HEK293 (cell line): ENCODE measurements around the gene HMGCLL1.
A peak's percentile ranks its signal among the peaks of the same experiment; 100 is the strongest.

ENCODE experiments used
- CTCF ChIA-PET: fragments of 350-600 bp; formaldehyde crosslinking; extraction: SDS; loops from one replicate; lab custom pipeline; 2021; ENCODE audit warnings: antibody characterized with exemption; lab: Yijun Ruan, JAX
- POLR2A ChIA-PET: fragments of 300-600 bp; formaldehyde crosslinking; extraction: SDS; loops from one replicate; lab custom pipeline; 2020; ENCODE audit warnings: antibody characterized with exemption, inconsistent platforms; lab: Yijun Ruan, JAX
- H3K27ac ChIP-seq: fragments of 200-500 bp; sonication (Bioruptor generic); 2 replicates; pipeline ENCODE4 v1.5.1; 2014; ENCODE audit warnings: low read depth, low read length, control low read depth, inconsistent platforms; ENCODE audit errors: extremely low read depth
- H3K36me3 ChIP-seq, 2 experiments: fragments of 200-500 bp in 1 of 2; sonication (Bioruptor generic) in 1 of 2; 1 replicate in 1 of 2; 2 replicates in 1 of 2; pipeline ENCODE4 v1.5.1; 2014 to 2017; ENCODE audit warnings: inconsistent platforms in 2 of 2, low read length in 2 of 2; ENCODE audit not compliant: control insufficient read depth in 2 of 2, insufficient read depth in 1 of 2
- H3K4me1 ChIP-seq: fragments of 200-500 bp; sonication (Bioruptor generic); 2 replicates; pipeline ENCODE4 v1.5.1; 2014; ENCODE audit warnings: mild to moderate bottlenecking, low read length, inconsistent platforms; ENCODE audit not compliant: control insufficient read depth, insufficient read depth
- H3K4me3 ChIP-seq: 2 replicates; pipeline ENCODE4 v1.5.1; 2011; ENCODE audit warnings: low read depth, mild to moderate bottlenecking, control low read depth, low read length, moderate library complexity
- H3K9me3 ChIP-seq: fragments of 200-500 bp; sonication (Bioruptor generic); 2 replicates; pipeline ENCODE4 v1.5.1; 2014; ENCODE audit warnings: low read depth, low read length, inconsistent platforms; ENCODE audit not compliant: control insufficient read depth, insufficient read depth
- BCL11A ChIP-seq: fragments of 450-650 bp; formaldehyde crosslinking; IDR thresholded peaks from 2 replicates; pipeline ENCODE4 v1.5.1; 2016; ENCODE audit warnings: low read depth, missing biosample characterization, missing genetic modification characterization
- ZFP37 ChIP-seq: fragments of 450-650 bp; formaldehyde crosslinking; IDR thresholded peaks from 2 replicates; pipeline ENCODE4 v1.5.1; 2016; ENCODE audit warnings: missing biosample characterization, missing genetic modification characterization
- ZNF169 ChIP-seq: fragments of 450-650 bp; formaldehyde crosslinking; IDR thresholded peaks from 2 replicates; pipeline ENCODE4 v1.5.1; 2016; ENCODE audit warnings: missing biosample characterization, missing genetic modification characterization
- ZNF211 ChIP-seq: fragments of 450-650 bp; formaldehyde crosslinking; IDR thresholded peaks from 2 replicates; pipeline ENCODE4 v1.5.1; 2016; ENCODE audit warnings: low read depth, missing biosample characterization, missing genetic modification characterization
- ZNF549 ChIP-seq: fragments of 450-650 bp; IDR thresholded peaks from 2 replicates; pipeline ENCODE4 v1.5.1; 2018; ENCODE audit warnings: missing biosample characterization, missing genetic modification characterization, mild to moderate bottlenecking, inconsistent platforms, moderate library complexity
- ZNF610 ChIP-seq: fragments of 450-650 bp; formaldehyde crosslinking; IDR thresholded peaks from 2 replicates; pipeline ENCODE4 v1.5.1; 2016; ENCODE audit warnings: missing biosample characterization, missing genetic modification characterization, borderline replicate concordance
- ZNF626 ChIP-seq: fragments of 450-650 bp; sonication (Bioruptor Pico); formaldehyde crosslinking; IDR thresholded peaks from 2 replicates; pipeline ENCODE4 v1.5.1; 2018; ENCODE audit warnings: missing biosample characterization, missing genetic modification characterization, inconsistent platforms
- ZNF843 ChIP-seq: fragments of 450-650 bp; formaldehyde crosslinking; IDR thresholded peaks from 2 replicates; pipeline ENCODE4 v1.5.1; 2016; ENCODE audit warnings: missing biosample characterization, missing genetic modification characterization

Gene HMGCLL1

GRCh38 chr6:55395871-55396270 is 183.1 kb downstream of the HMGCLL1 start (continued):
- TF ChIP-seq ZNF169 (tag by site-specific recombination) (no peak), ZNF549 (tag by site-specific recombination) (no peak), ZNF610 (tag by site-specific recombination) (no peak), ZNF843 (tag by site-specific recombination) (peak; percentile 39; the same call in 1 of the 2 replicates)

DNA sequence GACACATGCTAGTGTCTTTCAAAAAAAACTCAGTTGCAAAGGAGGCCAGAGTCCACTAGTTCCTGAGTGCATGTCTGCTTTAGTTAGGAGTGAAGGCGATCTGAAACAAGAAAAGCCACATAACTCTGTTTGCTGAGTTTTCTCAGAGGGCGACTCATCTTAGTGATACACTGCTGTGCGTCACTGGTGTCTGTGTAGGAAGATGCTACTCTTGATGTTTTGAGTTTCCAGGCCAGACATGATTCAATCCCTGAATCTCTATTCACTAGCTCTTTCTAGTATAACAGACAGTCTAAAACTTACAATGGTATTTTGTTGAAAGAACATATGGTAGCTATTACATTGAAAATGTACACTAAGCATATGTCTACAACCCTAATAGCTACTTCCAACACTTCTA is 190.8 kb downstream of the HMGCLL1 start:
- Histone ChIP-seq H3K4me3 (no peak overlapping the region), H3K9me3 (no peaks in the 10 kb centered on the region), H3K36me3 (no peaks in the 10 kb centered on the region), H3K27ac (no peak overlapping the region), H3K4me1 (no peaks in the 10 kb centered on the region)
- POLR2A ChIA-PET, result no interaction called here
- TF ChIP-seq ZNF626 (tag by site-specific recombination) (no peak), ZNF211 (tag by site-specific recombination) (no peak), ZFP37 (no peak), BCL11A (tag by site-specific recombination) (no peak)
- CTCF ChIA-PET, result interaction anchor here (0.6 kb wide), 2 partner anchors 95 to 99 kb away, joined by 3 read pairs; no protein-coding TSS in a partner anchor
